Ovary (tissue), 9 donors: ENCODE data around the gene UBC. TPM values are rescaled to one million over a fixed set of nuclear protein-coding genes. Genes with fewer than 3 reads are reported as not detected.

Experiments used
- DNase-seq, 5 donors: peaks; one replicate each; pipeline ENCODE4 v3.0.0-alpha.2; 2019 to 2020
- H3K27ac ChIP-seq, 2 donors: fragments of 200-600 bp; one replicate each; pipeline versions ENCODE4 v1.5.1 to v1.8.0; 2019 to 2022
- H3K27me3 ChIP-seq: fragments of 200-600 bp; one replicate; pipeline ENCODE4 v1.8.0; 2022
- H3K36me3 ChIP-seq: fragments of 200-600 bp; sonication (generic); one replicate; pipeline ENCODE4 v1.5.1; 2019
- H3K4me1 ChIP-seq: one replicate; pipeline ENCODE4 v1.8.1; 2013; ENCODE audit warnings: mild to moderate bottlenecking, moderate library complexity; ENCODE audit not compliant: insufficient read depth
- H3K4me3 ChIP-seq: fragments of 200-600 bp; sonication (generic); one replicate; pipeline ENCODE4 v1.5.1; 2017
- H3K9me3 ChIP-seq, 2 donors: fragments of 200-600 bp in 1 of 2; sonication (generic) in 1 of 2; one replicate each; pipeline versions ENCODE4 v1.5.1 to v1.8.1; 2013 to 2019; ENCODE audit warnings: mild to moderate bottlenecking in 1 of 2, moderate library complexity in 1 of 2
- EP300 ChIP-seq: sonication (generic); formaldehyde crosslinking; IDR thresholded peaks from one replicate; pipeline ENCODE4 v1.6.1; 2017; ENCODE audit warnings: antibody characterized with exemption
- POLR2A ChIP-seq: fragments of 450-650 bp; IDR thresholded peaks from one replicate; pipeline ENCODE4 v1.6.1; 2017; ENCODE audit warnings: antibody characterized with exemption, mild to moderate bottlenecking, moderate library complexity
- WGBS, 3 donors: extraction: QIAGEN DNeasy Blood & Tissue Kit in 1 of 3; methylation state at CpG; one replicate each; pipeline versions ENCODE4 v1.1.5 to v1.1.7; 2013 to 2017; 5-methylcytosine and 5-hydroxymethylcytosine counted together
- intact Hi-C, 4 donors: fragments of 100-400 bp; cut with DNase I; formaldehyde crosslinking; loops; one replicate each; pipeline versions ENCODE4 v1.11.0 to v1.15.1; 2022 to 2023
- polyA plus RNA-seq, 2 donors: library from polyadenylated mRNA; stranded (reverse); fragments of 200-250 nt in 1 of 2; fragments of 350-450 nt in 1 of 2; fragmentation: Illumina TruSeq in 1 of 2; extraction: RNeasy Lipid Tissue Mini Kit (QIAGEN cat#74804) in 1 of 2; gene quantifications; one replicate each; pipeline ENCODE4 v1.2.3, GENCODE V29; 2013 to 2014
- total RNA-seq, 7 donors: library from RNA; depleted of rRNA in 2 of 7; stranded (reverse); fragments of >200 nt in 2 of 7; fragmentation: NEBNext Ultra II Directional in 3 of 7; extraction: Animal tissue kit (Norgen Biotek cat#: 25700) in 3 of 7; gene quantifications; one replicate each; pipeline versions ENCODE4 v1.1.0 to v1.2.4, GENCODE V29; 2016 to 2023
- TF ChIP-seq, protein P1 (sequence below), 3 donors: fragments of 450-650 bp in 2 of 3; fragments of 200-600 bp in 1 of 3; IDR thresholded peaks; one replicate each; pipeline versions ENCODE4 v1.5.1 to v1.8.0; 2016 to 2022; ENCODE audit warnings: antibody characterized with exemption in 3 of 3, mild to moderate bottlenecking in 1 of 3
- donor health status: DM: no; HTN: no; CAD: no; lungs with moderate emphysema.
- donor health status: DM: no; HTN: no; CAD: no.
- donor health status: Bipolar disorder and iron deficiency.
- donor health status: DM: yes; HTN: yes; CAD: no.
- donor health status: DM: no; HTN: no; CAD: no.
- donor health status: DM: yes; HTN: yes; CAD: no.

Gene UBC
- total and polyA plus RNA-seq, 9 donors = 775 to 1,330 (median 837) TPM

GRCh38 chr12:124878795-124879516, 35.5 kb downstream of the UBC start:
- no peaks in the 10 kb centered on the region for H3K27me3 ChIP-seq
- no peak overlapping the region for H3K27ac ChIP-seq

GRCh38 chr12:124877423-124877822, 37.0 kb downstream of the UBC start:
- H3K27me3 ChIP-seq = no peaks in the 10 kb centered on the region
- H3K9me3 ChIP-seq = no peaks in the 10 kb centered on the region
- no peak for DNase-seq
- peaks cover 2% of the 10 kb centered on the region for H3K4me1 ChIP-seq
- H3K27ac ChIP-seq = no peak overlapping the region
- intact Hi-C loops = no loop called here
- no peaks in the 10 kb centered on the region for H3K36me3 ChIP-seq
- H3K4me3 ChIP-seq = no peak overlapping the region
- 67 to 75% (median 73%) methylated on average over 3 of the region's 3 CpGs for WGBS, 3 donors
- no peak for TF ChIP-seq EP300

More at GRCh38 chr12:124878795-124879516, 35.5 kb downstream of the UBC start:
- H3K9me3 ChIP-seq = no peaks in the 10 kb centered on the region
- no peaks in the 10 kb centered on the region for H3K36me3 ChIP-seq
- DNase-seq = no peak
- TF ChIP-seq EP300 (no peak), POLR2A (no peak)
- TF ChIP-seq, protein P1, sequence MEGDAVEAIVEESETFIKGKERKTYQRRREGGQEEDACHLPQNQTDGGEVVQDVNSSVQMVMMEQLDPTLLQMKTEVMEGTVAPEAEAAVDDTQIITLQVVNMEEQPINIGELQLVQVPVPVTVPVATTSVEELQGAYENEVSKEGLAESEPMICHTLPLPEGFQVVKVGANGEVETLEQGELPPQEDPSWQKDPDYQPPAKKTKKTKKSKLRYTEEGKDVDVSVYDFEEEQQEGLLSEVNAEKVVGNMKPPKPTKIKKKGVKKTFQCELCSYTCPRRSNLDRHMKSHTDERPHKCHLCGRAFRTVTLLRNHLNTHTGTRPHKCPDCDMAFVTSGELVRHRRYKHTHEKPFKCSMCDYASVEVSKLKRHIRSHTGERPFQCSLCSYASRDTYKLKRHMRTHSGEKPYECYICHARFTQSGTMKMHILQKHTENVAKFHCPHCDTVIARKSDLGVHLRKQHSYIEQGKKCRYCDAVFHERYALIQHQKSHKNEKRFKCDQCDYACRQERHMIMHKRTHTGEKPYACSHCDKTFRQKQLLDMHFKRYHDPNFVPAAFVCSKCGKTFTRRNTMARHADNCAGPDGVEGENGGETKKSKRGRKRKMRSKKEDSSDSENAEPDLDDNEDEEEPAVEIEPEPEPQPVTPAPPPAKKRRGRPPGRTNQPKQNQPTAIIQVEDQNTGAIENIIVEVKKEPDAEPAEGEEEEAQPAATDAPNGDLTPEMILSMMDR (IDR thresholded peaks at IDR 0.05) = no peak
- H3K4me3 ChIP-seq = no peak overlapping the region
- intact Hi-C loops = no loop called here
- WGBS, 3 donors = 85 to 91% (median 87%) methylated on average over 18 of the region's 18 CpGs
- H3K4me1 ChIP-seq = peaks cover 2% of the 10 kb centered on the region

DNA sequence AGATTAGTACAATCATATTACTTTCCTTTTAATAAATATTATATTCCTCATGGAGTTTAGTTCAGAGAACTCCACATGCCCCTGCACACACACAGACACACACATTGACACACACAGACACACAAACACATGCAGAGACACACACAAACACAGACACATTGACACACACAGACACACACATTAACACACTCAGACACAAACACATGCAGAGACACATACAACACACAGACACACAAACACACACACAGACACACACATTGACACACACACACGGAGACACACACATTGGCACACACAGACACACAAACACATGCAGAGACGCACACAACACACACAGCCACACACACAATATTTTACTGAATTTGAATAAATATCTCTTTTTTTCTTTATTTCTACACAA, 38.3 kb downstream of the UBC start:
- no peaks in the 10 kb centered on the region for H3K9me3 ChIP-seq
- no peak for DNase-seq
- H3K4me3 ChIP-seq = no peak overlapping the region
- H3K27me3 ChIP-seq = no peaks in the 10 kb centered on the region
- WGBS, 3 donors = 80 to 94% (median 88%) methylated on average over 2 of the region's 2 CpGs
- intact Hi-C loops = no loop called here
- TF ChIP-seq POLR2A (no peak), EP300 (no peak)
- TF ChIP-seq, protein P1 (IDR thresholded peaks at IDR 0.05) = no peak
- H3K4me1 ChIP-seq = peaks cover 2% of the 10 kb centered on the region
- no peak overlapping the region for H3K27ac ChIP-seq
- no peaks in the 10 kb centered on the region for H3K36me3 ChIP-seq

GRCh38 chr12:124875803-124876132, 38.7 kb downstream of the UBC start:
- Histone ChIP-seq H3K4me3 (no peak overlapping the region), H3K27me3 (no peaks in the 10 kb centered on the region), H3K4me1 (peaks cover 2% of the 10 kb centered on the region), H3K36me3 (no peaks in the 10 kb centered on the region), H3K27ac (no peak overlapping the region), H3K9me3 (no peaks in the 10 kb centered on the region)
- DNase-seq = no peak
- TF ChIP-seq POLR2A (no peak), EP300 (no peak)
- TF ChIP-seq, protein P1 (IDR thresholded peaks at IDR 0.05) = no peak
- intact Hi-C loops = no loop called here
- WGBS, 3 donors = 17 to 50% (median 17%) methylated on average over 2 of the region's 2 CpGs

DNA sequence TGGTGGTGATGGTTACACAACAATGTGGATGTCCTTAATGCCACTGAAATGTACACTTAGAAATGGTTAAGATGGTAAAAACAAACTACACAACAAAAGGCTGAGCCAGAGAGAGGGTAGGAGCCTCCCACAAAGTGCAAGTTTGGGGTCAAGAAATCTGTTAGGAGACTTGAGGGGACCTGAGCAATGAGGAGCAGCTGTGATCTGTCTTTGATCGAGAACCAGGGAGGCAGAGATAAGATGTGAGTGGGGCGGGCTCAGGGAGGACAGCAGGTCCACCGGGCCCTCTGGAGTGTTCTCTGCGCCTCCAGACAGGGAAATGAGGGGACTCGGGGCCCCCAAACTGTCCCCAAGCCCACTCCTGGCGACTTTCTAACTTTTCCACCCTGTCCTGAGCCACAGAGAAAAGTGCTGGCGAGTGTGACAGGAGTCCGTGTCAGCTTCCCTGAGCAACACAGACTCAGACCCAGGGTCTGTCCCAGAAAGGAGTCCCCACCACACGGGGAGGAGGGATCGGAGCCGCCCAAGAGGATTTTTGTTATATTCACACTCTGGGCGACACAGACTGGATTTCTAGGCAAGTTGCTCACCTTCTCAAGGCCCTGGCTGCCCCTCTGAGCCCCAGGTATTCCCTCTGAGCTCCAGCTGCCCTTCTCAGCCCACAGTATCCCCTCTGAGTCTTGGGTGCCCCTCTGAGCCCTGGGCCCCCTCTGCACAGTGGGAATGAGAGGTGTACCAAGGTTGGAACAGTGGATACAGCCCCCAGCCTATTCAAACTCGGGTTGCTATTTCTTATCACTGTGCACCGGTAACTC, 39.3 kb downstream of the UBC start:
- no peaks in the 10 kb centered on the region for H3K36me3 ChIP-seq
- no peak for DNase-seq
- no peak overlapping the region for H3K27ac ChIP-seq
- 50 to 59% (median 55%) methylated on average over 14 of the region's 14 CpGs for WGBS, 3 donors
- intact Hi-C loops = no loop called here
- H3K27me3 ChIP-seq = no peaks in the 10 kb centered on the region
- no peak overlapping the region for H3K4me3 ChIP-seq
- TF ChIP-seq POLR2A (no peak), EP300 (no peak)
- TF ChIP-seq, protein P1 (IDR thresholded peaks at IDR 0.05) = no peak
- no peaks in the 10 kb centered on the region for H3K9me3 ChIP-seq
- H3K4me1 ChIP-seq = peaks cover 2% of the 10 kb centered on the region
